Amniotic epithelial cell (primary cell): ENCODE data around the gene SLF1.
A peak's percentile ranks its signal among the peaks of the same experiment; 100 is the strongest.

Source experiments
- DNase-seq: peaks from one replicate; pipeline ENCODE4 v3.0.0-alpha.2; 2010; ENCODE audit warnings: low read depth

Gene SLF1

DNA sequence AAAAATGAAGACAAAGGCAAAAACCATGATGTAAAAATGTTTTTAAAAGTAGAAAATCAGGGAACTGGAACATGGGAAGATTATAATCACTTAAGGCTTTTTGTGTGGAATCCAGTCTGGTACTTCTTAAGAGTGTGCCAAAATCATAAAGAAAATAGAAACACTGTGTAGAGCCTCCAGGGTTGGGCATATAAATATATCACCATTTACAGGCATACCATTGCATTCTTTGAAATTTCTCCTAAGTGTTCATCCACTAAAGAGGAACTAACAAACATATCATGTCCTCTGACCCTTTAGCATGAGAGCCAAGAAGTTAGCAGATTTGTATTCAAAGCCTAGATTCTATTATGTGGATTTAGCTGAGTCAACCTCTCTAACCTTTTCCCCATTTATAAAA, 93.3 kb downstream of the SLF1 start:
- no peak for DNase-seq

DNA sequence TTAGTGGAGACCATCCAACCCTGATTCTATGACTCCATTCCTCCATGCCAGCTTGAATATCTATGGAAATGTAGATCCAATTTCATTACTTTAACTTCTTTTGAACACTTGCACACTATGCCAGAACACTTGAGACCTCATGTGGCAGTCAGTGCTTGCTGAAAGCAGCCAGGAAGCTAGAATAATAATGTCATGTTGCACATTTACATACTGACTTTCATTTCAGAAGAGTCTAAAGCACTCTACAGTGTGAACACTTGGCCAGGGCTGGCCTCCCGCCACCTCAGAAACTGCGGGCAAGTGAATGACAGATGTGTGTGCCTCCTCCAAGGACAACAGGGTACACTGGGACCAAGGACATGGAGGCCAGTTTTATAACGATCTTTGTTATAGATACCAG, 97.3 kb downstream of the SLF1 start:
- DNase-seq: no peak

DNA sequence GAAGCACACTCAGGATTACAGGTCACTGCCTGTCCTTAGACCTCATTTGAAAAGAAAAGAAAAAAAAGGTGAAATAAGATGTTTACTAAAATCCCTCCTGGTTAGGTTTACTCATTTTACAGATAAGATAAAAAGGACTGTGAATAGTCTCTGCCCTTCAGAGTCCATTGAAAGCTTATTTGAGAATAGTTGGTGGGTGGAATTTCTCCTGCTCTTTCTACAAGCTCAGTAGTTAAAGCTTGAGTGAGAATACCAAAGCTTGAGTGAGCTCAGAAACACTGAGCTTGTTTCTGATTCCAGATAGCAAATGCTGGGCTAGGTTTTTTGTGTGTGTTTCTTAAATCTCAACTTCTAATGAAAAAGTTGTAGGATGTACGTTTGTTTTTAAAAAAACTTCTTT, 106.7 kb downstream of the SLF1 start:
- peak; percentile 45 for DNase-seq

DNA sequence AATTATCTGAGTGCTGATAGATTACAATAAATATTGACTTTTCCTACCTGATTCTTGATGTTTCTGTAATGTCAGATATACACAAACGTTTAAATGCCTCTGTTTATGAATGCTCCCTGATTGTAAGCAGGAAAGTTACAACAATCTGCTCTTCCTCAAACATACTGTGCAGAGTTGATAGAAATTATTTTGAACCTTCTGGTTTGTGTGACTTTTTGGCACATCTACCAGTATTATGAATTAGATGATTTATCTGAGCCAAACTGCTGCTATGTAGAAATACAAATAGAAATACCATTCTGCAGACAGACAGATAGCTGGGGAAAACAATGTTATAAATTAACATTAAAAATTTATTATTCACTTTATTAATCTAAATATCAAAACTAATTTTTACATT, 113.0 kb downstream of the SLF1 start:
- no peak for DNase-seq

DNA sequence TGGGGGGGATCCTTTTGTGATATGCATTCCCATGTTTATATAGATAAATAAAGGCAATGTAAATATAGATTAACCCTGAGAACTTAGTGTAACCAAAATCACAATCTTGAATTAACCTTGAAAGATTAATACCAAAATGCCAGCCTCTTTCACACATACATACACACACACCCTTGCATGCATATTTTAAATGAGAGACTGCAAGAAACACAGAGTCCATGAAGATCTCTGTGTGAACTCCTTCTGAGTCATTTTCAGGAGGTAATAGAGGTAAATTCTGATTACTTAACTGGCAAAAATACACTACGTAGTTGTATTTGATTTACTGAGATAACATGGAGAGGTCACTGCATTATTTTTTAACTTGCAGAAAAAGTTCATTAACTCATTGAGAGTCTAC, 118.0 kb downstream of the SLF1 start:
- no peak for DNase-seq

DNA sequence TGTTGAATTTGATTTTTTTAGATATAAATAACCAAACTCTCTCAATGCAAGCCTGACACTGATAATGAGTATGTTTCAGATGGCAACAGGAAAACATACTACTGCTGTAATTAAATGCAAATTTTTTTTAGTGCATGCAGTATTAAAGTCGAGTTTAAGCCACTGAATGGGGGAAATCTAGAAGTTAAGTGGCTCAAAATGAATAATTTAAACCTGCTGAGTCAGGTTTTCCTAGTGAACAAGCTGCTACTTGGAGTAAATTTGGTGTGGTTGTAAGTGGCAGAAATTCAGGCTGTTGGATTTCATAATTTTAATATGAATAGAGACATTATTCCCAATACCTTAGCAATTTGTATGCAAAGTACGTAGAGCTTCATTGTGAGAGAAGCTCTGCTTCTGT, 121.8 kb downstream of the SLF1 start:
- no peak for DNase-seq

DNA sequence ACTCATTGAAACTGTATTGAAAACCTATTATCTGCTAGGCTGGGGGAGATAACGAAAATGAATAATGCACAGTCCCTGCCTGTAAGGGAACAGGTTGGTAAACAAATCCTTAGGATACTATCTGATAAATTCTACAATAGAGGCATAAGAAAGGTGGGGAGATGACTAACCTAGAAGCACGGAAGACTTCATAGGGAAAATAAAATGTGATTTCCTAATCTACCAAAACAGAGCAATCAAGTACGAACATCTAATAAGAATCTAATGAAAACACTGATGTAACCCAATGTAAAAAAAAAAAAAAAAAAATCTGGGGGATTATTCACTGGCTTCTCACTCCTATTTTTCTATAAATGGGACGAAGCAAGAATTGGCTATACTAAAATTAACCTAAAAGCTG, 124.4 kb downstream of the SLF1 start:
- no peak for DNase-seq

DNA sequence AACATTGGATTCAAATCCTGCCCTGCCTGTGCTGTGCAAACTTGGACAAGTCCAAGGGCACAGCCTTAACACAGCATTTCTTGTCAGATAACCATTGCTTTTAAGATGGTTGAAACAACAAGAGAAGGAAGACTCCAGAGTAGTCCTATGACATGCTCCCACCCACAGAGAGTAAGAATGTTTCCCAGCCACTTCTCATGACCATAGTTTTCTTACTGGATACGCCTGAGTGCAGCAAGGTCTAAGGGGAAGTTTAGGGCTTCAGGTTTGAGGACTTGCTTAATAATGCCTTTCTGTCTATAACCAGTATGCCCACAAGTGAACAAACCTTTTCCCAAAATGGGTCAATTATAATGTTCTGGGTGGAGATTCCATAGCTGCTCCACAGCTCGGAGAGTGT, 126.4 kb downstream of the SLF1 start:
- no peak for DNase-seq

DNA sequence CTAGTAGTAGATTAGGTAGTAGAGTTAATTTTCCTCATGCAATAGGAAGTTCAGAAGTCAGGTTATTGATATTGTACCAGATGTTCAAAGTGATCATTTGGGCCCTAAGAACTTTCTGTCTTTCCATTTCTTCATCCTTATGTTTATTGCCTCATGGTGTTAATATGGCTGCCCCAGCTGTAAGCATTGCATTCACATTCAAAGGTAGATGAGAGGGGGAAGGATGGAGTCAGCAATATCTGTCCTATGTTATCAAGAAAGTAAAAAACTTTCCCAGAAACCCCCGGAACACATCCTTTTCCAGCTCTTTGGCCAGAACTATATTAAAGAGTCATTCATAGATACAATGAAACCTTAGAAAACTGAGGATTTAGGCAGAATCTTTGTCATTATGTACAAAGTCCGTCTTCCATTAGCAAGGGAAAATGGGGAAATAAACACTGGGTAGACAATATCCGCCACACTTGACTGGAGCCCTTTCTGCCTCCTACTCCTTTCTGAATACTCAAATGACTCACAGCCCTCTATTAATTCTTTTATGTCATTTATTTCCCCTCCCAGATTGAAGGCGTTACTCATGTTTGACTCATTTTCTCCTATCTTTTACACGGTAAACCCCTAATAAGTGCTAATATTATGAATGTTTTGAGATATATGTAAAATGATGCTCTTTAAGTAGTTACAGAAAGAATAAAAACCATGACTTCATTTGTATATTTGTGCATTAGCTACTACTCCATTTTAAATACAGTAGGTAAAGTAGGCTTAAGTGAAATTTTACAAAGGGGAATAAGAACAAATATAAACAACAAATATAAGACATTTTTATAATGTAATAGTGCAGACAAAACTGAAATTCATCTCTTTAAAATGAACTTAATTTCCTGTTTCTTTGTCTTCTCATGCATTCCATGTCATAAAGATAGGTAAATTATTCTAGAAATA, 127.6 kb downstream of the SLF1 start:
- DNase-seq: peak; percentile 61

DNA sequence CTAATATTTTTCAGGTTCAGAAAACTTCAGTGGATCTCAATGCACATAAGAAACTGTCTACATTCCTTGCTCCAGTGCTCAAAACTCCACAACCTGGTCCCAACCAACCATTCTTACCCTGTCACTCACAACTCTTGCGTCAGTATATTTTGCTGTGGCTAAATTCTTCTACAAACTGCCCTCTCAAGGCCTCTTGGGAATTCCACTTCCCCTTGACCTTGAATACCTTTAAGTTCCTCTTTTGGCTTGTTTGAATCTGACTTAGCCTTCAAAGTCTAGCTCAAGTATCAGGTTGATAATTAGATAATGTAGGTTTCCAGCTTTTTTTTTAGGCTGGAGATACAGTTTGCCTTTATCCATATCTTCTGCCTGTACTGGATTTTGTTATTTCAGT, 128.3 kb downstream of the SLF1 start:
- DNase-seq: peak; percentile 33
